ENCODE results near the gene CTDP1. TPM values are rescaled to one million over a fixed set of nuclear protein-coding genes. Genes with fewer than 3 reads are reported as not detected.

CTDP1 gene
- total RNA-seq, 1 experiment from 2014 or later = 24.9 TPM

DNA sequence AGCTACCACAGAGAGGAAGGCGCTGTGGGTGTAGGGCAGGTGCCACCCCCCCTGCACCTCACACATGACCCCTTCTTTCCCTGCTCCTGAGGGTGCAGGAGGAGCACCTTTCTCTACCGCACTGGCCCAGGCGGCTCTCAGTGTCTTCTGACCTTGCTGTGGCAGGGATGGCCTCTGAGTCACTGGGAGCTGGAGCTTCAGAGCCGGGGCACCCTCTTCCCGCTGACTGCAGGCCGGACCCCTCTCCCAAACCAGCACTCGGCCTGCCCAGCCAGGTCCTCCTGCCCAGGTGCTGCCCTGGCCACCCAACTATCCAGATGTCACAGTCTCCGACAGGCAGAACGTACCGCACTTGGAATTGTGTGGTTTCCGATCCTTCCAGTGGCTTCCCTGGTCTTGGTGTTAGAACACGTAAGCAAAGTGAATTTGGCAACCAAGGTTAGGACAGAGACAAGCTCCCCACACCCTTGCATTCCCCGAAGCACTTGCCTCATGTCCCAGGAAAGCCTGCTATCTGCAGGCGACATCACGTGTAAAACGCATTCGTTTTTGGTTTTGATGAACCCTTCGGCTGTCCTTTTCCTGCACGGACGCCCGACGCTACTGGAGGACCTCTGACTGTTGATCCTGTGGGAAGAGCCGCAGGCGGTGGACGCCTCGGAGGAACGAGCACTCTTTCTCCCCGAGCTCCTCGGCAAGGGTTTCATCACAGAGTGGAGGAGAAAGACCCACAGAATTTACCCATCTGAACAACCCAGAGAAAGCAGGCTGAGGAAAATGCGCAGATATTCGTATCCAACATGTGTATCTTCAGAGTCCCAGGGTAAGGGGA, 93.5 kb downstream of the CTDP1 start:
- ATAC-seq (no peak), DNase-seq (ENCODE audit: low read depth, low spot score) (no peak)
- Histone ChIP-seq H3K4me1 (ENCODE audit: control insufficient read depth in 1 of 2, insufficient read depth in 2 of 2, low read length in 2 of 2) (no peaks in the 10 kb centered on the region), H3K36me3 (ENCODE audit: control insufficient read depth in 1 of 2, insufficient read depth in 2 of 2, low read length in 2 of 2) (no peaks in the 10 kb centered on the region), H3K9ac (ENCODE audit: low read length) (no peak overlapping the region), H3K79me2 (ENCODE audit: insufficient read depth, low read length) (no peaks in the 10 kb centered on the region), H4K20me1 (ENCODE audit: insufficient read depth) (no peaks in the 10 kb centered on the region), H3K27me3 (ENCODE audit: insufficient read depth, low read length) (no peaks in the 10 kb centered on the region), H2AFZ (ENCODE audit: low read depth, low read length, poor library complexity, severe bottlenecking) (no peak overlapping the region), H3K27ac (ENCODE audit: low read depth, low read length) (no peak overlapping the region), H3K9me3 (ENCODE audit: control insufficient read depth in 1 of 2, insufficient read depth in 1 of 2, low read depth in 1 of 2, low read length in 2 of 2) (no peaks in the 10 kb centered on the region), H3K9me2 (ENCODE audit: insufficient read depth) (no peaks in the 10 kb centered on the region), H3K4me3 (replicated peaks in 1 of 2; ENCODE audit: low read depth in 1 of 2, low read length in 2 of 2) (no peak overlapping the region), H3K4me2 (ENCODE audit: low read length) (no peak overlapping the region)
- ChIA-PET CTCF (interaction anchor here (0.6 kb wide), 1 partner anchor 99 kb away, joined by 4 read pairs; no protein-coding TSS in a partner anchor), POLR2A (no interaction called here), RAD21 (ENCODE audit: low non-redundant PET in 1 of 2, low total read pairs in 2 of 2, uncharacterized antibody in 2 of 2, unreplicated experiment in 2 of 2) (no interaction called here)
- no TSS peak for BruUV-seq (replicated peaks)
- TF ChIP-seq, protein P1, sequence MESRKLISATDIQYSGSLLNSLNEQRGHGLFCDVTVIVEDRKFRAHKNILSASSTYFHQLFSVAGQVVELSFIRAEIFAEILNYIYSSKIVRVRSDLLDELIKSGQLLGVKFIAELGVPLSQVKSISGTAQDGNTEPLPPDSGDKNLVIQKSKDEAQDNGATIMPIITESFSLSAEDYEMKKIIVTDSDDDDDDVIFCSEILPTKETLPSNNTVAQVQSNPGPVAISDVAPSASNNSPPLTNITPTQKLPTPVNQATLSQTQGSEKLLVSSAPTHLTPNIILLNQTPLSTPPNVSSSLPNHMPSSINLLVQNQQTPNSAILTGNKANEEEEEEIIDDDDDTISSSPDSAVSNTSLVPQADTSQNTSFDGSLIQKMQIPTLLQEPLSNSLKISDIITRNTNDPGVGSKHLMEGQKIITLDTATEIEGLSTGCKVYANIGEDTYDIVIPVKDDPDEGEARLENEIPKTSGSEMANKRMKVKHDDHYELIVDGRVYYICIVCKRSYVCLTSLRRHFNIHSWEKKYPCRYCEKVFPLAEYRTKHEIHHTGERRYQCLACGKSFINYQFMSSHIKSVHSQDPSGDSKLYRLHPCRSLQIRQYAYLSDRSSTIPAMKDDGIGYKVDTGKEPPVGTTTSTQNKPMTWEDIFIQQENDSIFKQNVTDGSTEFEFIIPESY (IDR thresholded peaks at IDR 0.05; ENCODE audit: extremely low read depth, insufficient replicate concordance, low read length) = no peak
- TF ChIP-seq, protein P2, sequence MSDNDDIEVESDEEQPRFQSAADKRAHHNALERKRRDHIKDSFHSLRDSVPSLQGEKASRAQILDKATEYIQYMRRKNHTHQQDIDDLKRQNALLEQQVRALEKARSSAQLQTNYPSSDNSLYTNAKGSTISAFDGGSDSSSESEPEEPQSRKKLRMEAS (IDR thresholded peaks at IDR 0.05) = no peak
- TF ChIP-seq CBX3 (IDR thresholded peaks at IDR 0.05; ENCODE audit: low read depth) (no peak), CEBPB (IDR thresholded peaks at IDR 0.05; ENCODE audit: low read depth) (no peak), ELF1 (IDR thresholded peaks at IDR 0.05; ENCODE audit: borderline replicate concordance, low read depth) (no peak), EZH2 (IDR thresholded peaks at IDR 0.05) (no peak), TCF7L2 (IDR thresholded peaks at IDR 0.05; ENCODE audit: borderline replicate concordance, extremely low read depth, insufficient read depth, insufficient read length) (no peak), EGR1 (IDR thresholded peaks at IDR 0.05; ENCODE audit: low read depth) (no peak), POLR2AphosphoS5 (IDR thresholded peaks at IDR 0.05; ENCODE audit: low read depth, low read length) (no peak), SRF (IDR thresholded peaks at IDR 0.05; ENCODE audit: low read depth) (no peak), SIN3A (IDR thresholded peaks at IDR 0.05; ENCODE audit: low read depth) (no peak), ZNF274 (IDR thresholded peaks at IDR 0.05; ENCODE audit: low read depth, low read length) (no peak), JUND (IDR thresholded peaks at IDR 0.05) (no peak)
- TF ChIP-seq, protein P3, sequence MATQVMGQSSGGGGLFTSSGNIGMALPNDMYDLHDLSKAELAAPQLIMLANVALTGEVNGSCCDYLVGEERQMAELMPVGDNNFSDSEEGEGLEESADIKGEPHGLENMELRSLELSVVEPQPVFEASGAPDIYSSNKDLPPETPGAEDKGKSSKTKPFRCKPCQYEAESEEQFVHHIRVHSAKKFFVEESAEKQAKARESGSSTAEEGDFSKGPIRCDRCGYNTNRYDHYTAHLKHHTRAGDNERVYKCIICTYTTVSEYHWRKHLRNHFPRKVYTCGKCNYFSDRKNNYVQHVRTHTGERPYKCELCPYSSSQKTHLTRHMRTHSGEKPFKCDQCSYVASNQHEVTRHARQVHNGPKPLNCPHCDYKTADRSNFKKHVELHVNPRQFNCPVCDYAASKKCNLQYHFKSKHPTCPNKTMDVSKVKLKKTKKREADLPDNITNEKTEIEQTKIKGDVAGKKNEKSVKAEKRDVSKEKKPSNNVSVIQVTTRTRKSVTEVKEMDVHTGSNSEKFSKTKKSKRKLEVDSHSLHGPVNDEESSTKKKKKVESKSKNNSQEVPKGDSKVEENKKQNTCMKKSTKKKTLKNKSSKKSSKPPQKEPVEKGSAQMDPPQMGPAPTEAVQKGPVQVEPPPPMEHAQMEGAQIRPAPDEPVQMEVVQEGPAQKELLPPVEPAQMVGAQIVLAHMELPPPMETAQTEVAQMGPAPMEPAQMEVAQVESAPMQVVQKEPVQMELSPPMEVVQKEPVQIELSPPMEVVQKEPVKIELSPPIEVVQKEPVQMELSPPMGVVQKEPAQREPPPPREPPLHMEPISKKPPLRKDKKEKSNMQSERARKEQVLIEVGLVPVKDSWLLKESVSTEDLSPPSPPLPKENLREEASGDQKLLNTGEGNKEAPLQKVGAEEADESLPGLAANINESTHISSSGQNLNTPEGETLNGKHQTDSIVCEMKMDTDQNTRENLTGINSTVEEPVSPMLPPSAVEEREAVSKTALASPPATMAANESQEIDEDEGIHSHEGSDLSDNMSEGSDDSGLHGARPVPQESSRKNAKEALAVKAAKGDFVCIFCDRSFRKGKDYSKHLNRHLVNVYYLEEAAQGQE (IDR thresholded peaks at IDR 0.05; ENCODE audit: low read depth) = no peak
- TF ChIP-seq, protein P4, sequence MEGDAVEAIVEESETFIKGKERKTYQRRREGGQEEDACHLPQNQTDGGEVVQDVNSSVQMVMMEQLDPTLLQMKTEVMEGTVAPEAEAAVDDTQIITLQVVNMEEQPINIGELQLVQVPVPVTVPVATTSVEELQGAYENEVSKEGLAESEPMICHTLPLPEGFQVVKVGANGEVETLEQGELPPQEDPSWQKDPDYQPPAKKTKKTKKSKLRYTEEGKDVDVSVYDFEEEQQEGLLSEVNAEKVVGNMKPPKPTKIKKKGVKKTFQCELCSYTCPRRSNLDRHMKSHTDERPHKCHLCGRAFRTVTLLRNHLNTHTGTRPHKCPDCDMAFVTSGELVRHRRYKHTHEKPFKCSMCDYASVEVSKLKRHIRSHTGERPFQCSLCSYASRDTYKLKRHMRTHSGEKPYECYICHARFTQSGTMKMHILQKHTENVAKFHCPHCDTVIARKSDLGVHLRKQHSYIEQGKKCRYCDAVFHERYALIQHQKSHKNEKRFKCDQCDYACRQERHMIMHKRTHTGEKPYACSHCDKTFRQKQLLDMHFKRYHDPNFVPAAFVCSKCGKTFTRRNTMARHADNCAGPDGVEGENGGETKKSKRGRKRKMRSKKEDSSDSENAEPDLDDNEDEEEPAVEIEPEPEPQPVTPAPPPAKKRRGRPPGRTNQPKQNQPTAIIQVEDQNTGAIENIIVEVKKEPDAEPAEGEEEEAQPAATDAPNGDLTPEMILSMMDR (IDR thresholded peaks at IDR 0.05 in 2 of 3, conservative IDR thresholded peaks at IDR 0.05 in 1 of 3; ENCODE audit: borderline replicate concordance in 1 of 3, insufficient read depth in 1 of 3, low read depth in 2 of 3, low read length in 2 of 3) = no peak
- TF ChIP-seq, protein P5, sequence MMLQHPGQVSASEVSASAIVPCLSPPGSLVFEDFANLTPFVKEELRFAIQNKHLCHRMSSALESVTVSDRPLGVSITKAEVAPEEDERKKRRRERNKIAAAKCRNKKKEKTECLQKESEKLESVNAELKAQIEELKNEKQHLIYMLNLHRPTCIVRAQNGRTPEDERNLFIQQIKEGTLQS (IDR thresholded peaks at IDR 0.05) = no peak
- intact Hi-C loops (cut with micrococcal nuclease) = no loop called here
